Large intestine (tissue), 3 donors: ENCODE data around the gene GABRR1. TPM values are rescaled to one million over a fixed set of nuclear protein-coding genes. Genes with fewer than 3 reads are reported as not detected.

Experiments used
- DNase-seq, 2 donors: peaks; one replicate each; pipeline versions ENCODE4 v3.0.0 to v3.0.0-alpha.2; 2013
- H3K27ac ChIP-seq: one replicate; pipeline ENCODE4 v1.5.1; 2013; ENCODE audit warnings: low read length
- H3K27me3 ChIP-seq: 2 replicates; pipeline ENCODE4 v1.6.1; 2013; ENCODE audit warnings: low read length; ENCODE audit not compliant: control insufficient read depth, insufficient read depth
- H3K36me3 ChIP-seq: 2 replicates; pipeline ENCODE4 v1.6.1; 2013; ENCODE audit warnings: low read length; ENCODE audit not compliant: control insufficient read depth, insufficient read depth
- H3K4me1 ChIP-seq: one replicate; pipeline ENCODE4 v1.6.1; 2013; ENCODE audit warnings: low read length; ENCODE audit not compliant: control insufficient read depth, insufficient read depth
- H3K4me3 ChIP-seq: one replicate; pipeline ENCODE4 v1.5.1; 2013; ENCODE audit warnings: low read length
- H3K9me3 ChIP-seq: one replicate; pipeline ENCODE4 v1.6.1; 2013; ENCODE audit warnings: mild to moderate bottlenecking, low read depth, low read length, moderate library complexity; ENCODE audit not compliant: control insufficient read depth
- WGBS: methylation state at CpG from one replicate; pipeline ENCODE4 v1.1.5; 2013; ENCODE audit warnings: low lambda C conversion rate; ENCODE audit not compliant: insufficient coverage; 5-methylcytosine and 5-hydroxymethylcytosine counted together
- polyA plus RNA-seq: library from polyadenylated mRNA; unstranded; fragments of 120-200 nt; gene quantifications from one replicate; pipeline ENCODE4 v1.2.1, GENCODE V29; 2013

Gene GABRR1
- polyA plus RNA-seq, 1 donor: 0.06 TPM

DNA sequence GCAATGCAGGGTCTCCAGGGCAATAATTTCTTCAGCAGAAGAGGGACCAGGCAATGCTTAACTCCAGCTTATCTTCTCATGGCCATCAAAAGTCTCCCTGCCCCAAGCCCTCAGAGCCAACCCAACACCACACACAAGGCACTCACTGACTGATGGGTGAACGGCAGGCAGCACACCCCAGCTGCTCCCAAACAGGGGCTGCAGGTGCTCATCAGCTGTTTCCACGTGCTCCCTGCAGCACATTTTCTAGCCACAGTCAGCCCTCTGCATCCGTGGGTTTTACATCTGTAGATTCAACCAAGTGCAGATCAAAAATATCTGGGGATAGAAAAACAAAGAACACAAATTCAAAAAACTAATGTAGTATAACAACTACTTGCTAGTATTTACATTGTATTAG lies 4.0 kb upstream of the GABRR1 start:
- Histone ChIP-seq H3K27me3 (peaks cover 6% of the 10 kb centered on the region), H3K9me3 (no peaks in the 10 kb centered on the region), H3K27ac (no peak overlapping the region), H3K4me3 (no peak overlapping the region), H3K4me1 (no peaks in the 10 kb centered on the region), H3K36me3 (no peaks in the 10 kb centered on the region)
- no CpG with 5 or more reads among the region's 3 CpGs for WGBS
- no peak for DNase-seq

DNA sequence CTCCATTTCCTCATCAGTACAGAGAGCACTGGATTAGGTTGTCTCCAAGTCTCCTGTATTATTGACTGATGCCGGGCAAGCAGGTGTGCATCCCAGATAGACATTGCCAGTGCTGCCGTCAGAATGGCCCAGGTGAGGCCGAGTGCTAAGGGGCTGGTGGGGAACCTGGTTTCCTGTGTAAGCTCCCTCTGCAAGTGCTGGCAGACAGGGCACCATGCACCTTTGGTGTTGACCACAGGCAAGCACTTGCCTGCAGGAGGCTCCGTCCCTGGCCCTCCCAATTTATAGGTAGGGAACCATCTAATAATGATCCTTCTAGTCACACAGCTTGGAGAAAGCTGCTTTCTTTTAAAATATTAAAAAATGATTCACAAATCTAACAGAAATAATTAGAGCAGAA lies 747 bp downstream of the GABRR1 start:
- H3K9me3 ChIP-seq: no peaks in the 10 kb centered on the region

DNA sequence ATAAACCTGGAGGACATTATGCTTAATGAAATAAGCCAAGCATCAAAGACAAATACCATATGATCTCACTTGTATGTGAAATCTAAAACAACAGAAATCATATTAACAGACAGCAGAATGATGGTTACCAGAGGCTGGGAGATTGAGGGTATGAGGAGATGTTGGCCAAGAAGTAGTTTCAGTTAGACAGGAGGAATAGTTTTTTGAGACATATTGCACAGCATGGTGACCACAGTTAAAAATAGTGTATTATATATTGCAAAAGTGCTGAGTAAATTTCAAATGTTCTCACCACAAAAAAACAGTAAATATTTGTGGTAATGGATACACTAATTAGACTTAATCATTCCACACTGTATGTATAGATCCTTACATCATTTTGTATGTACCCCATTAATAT lies 1.8 kb downstream of the GABRR1 start:
- no peak overlapping the region for H3K4me3 ChIP-seq
- no peak for DNase-seq
- no peaks in the 10 kb centered on the region for H3K36me3 ChIP-seq
- H3K4me1 ChIP-seq: no peaks in the 10 kb centered on the region
- H3K27ac ChIP-seq: no peak overlapping the region
- H3K27me3 ChIP-seq: peaks cover 7% of the 10 kb centered on the region
- H3K9me3 ChIP-seq: no peaks in the 10 kb centered on the region

More for the DNA sequence above, 747 bp downstream of the GABRR1 start:
- no peak overlapping the region for H3K27ac ChIP-seq
- H3K27me3 ChIP-seq: peaks cover 11% of the 10 kb centered on the region
- DNase-seq: no peak
- no peaks in the 10 kb centered on the region for H3K36me3 ChIP-seq
- WGBS: no CpG with 5 or more reads among the region's 4 CpGs
- no peaks in the 10 kb centered on the region for H3K4me1 ChIP-seq
- no peak overlapping the region for H3K4me3 ChIP-seq

GRCh38 chr6:89214197-89214596 lies 3.0 kb downstream of the GABRR1 start:
- H3K4me3 ChIP-seq: no peak overlapping the region
- no peak for DNase-seq

DNA sequence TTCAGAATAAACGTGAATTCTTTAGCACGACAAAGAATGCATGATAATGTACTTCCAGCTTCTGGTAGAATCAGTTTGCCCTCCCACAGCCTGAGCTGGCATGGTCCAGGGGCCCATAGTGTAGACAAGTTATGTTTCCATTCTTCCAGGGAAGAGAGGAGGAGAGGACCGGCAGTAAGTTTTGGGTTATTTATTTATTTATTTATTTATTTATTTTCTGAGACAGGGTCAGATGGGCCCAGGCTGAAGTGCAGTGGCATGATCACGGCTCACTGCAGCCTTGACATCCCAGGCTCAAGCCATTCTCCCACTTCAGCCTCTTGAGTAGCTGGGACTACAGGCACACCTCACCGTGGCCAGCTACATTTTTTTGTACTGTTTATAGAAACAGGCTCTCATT lies 4.7 kb downstream of the GABRR1 start:
- H3K9me3 ChIP-seq: no peaks in the 10 kb centered on the region
- no peaks in the 10 kb centered on the region for H3K36me3 ChIP-seq
- no peak for DNase-seq
- no peak overlapping the region for H3K27ac ChIP-seq
- H3K4me1 ChIP-seq: no peaks in the 10 kb centered on the region
- no peak overlapping the region for H3K4me3 ChIP-seq
- WGBS: no CpG with 5 or more reads among the region's 5 CpGs
- H3K27me3 ChIP-seq: peaks cover 5% of the 10 kb centered on the region

More at GRCh38 chr6:89214197-89214596, 3.0 kb downstream of the GABRR1 start:
- Histone ChIP-seq H3K27ac (no peak overlapping the region), H3K27me3 (peaks cover 7% of the 10 kb centered on the region), H3K4me1 (no peaks in the 10 kb centered on the region), H3K9me3 (no peaks in the 10 kb centered on the region), H3K36me3 (no peaks in the 10 kb centered on the region)

DNA sequence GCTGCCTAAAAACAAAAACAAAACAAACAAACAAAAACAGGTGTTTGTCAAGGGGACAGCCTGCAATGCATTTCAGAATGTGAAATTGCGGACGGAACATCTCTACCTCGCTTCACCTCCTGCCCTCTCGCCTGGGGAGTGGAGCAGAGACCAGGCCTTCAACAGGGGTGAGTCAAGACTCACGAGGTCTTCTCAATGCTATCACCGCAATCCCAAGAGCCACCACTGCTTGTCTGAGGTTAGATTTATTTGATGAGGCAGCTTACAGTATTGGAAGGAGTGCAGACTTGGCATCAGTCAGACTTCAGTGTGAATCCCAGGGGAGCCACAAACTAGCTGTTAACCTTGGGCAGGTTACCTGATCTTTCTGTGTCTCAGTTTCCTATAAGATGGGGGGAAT lies 7.7 kb downstream of the GABRR1 start:
- no peak overlapping the region for H3K4me3 ChIP-seq
- no peaks in the 10 kb centered on the region for H3K9me3 ChIP-seq
- no peak for DNase-seq
- no peak overlapping the region for H3K27ac ChIP-seq
- no peaks in the 10 kb centered on the region for H3K4me1 ChIP-seq
- H3K27me3 ChIP-seq: peaks cover 2% of the 10 kb centered on the region
- WGBS: no CpG with 5 or more reads among the region's 6 CpGs
- H3K36me3 ChIP-seq: no peaks in the 10 kb centered on the region

GRCh38 chr6:89208551-89208950 lies 8.6 kb downstream of the GABRR1 start:
- Histone ChIP-seq H3K9me3 (no peaks in the 10 kb centered on the region), H3K36me3 (no peaks in the 10 kb centered on the region), H3K27me3 (peaks cover 2% of the 10 kb centered on the region), H3K4me3 (no peak overlapping the region), H3K4me1 (no peaks in the 10 kb centered on the region), H3K27ac (no peak overlapping the region)
- WGBS: no CpG with 5 or more reads among the region's 4 CpGs
- DNase-seq: peak in 1 of 2 donors; percentile 20

DNA sequence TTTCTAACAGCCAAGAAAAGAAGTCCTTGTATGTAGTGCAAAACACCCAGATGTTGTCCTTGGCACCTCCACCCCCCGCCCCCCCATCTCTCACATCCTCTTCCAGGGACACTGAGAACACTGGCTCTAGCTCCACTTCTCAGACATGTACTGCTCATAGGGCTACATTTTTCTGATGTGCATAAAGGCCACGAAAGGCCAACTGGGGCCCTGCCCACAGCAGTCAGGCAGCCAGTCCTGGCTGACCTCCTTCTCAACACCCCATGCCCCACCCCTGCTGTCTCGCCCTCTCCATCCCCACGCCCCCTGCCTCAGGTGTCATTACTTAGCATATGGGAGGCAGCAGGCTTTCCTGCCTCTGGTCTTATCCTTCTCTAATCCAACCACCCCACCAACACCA lies 11.3 kb downstream of the GABRR1 start:
- WGBS: no CpG with 5 or more reads among the region's 4 CpGs
- H3K27me3 ChIP-seq: no peaks in the 10 kb centered on the region
- H3K9me3 ChIP-seq: no peaks in the 10 kb centered on the region

GRCh38 chr6:89204096-89204495 lies 13.1 kb downstream of the GABRR1 start:
- DNase-seq: no peak
- Histone ChIP-seq H3K4me1 (no peaks in the 10 kb centered on the region), H3K27ac (no peak overlapping the region), H3K36me3 (no peaks in the 10 kb centered on the region), H3K27me3 (no peaks in the 10 kb centered on the region), H3K9me3 (no peaks in the 10 kb centered on the region), H3K4me3 (no peak overlapping the region)
- no CpG with 5 or more reads among the region's 11 CpGs for WGBS

More for the DNA sequence above, 11.3 kb downstream of the GABRR1 start:
- Histone ChIP-seq H3K4me1 (no peaks in the 10 kb centered on the region), H3K27ac (no peak overlapping the region), H3K36me3 (no peaks in the 10 kb centered on the region), H3K4me3 (no peak overlapping the region)
- DNase-seq: no peak

DNA sequence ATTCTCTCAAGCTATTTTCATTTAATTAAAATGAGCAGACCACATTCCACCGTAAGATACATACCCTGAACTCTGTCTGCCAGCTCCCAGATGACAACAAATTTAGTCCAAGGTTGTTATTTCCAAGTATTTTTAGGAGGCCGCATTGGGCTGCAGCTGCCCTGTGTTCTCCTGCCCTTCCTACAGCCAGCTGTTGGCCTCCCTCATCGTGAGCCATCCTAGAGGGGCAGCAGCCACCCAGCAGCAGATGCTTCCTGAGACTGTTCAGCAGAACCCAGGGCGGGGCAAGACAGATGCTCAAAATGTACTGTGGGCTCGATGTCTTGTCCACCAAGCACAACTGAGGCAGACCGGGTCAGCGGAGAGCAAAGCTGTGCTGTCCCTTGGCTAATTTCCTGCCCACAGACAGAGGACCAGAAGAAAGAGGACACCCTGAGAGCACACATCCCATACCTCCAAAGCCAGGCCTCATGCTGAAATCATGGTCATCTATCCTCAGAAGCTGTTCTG lies 16.4 kb downstream of the GABRR1 start:
- no peak overlapping the region for H3K27ac ChIP-seq
- no peak overlapping the region for H3K4me3 ChIP-seq
- no peaks in the 10 kb centered on the region for H3K27me3 ChIP-seq
- no peaks in the 10 kb centered on the region for H3K4me1 ChIP-seq
- no peaks in the 10 kb centered on the region for H3K9me3 ChIP-seq
- no peak for DNase-seq
- 100% methylated on average over 1 of the region's 7 CpGs for WGBS
- no peaks in the 10 kb centered on the region for H3K36me3 ChIP-seq

DNA sequence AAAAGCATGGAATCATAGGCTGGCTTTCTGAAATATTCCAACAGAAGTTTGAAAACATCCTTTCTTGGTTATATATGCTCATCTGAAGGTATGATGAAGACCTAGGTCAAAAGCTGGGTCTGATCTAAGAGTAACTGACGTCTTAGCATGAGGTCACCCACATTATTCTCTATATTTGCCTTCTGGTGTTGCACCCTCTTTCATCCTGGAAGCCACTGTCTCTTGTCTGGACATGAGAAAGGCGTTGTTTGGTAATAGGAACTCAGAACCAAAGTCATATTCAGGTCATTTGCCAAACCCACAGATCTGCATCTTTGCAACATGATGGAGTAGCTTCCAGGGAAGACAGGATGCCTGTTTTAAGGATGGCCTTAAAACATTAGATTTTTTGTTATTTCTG lies 17.6 kb downstream of the GABRR1 start:
- no peaks in the 10 kb centered on the region for H3K4me1 ChIP-seq
- no peaks in the 10 kb centered on the region for H3K27me3 ChIP-seq
- DNase-seq: no peak
- no peak overlapping the region for H3K4me3 ChIP-seq
- H3K36me3 ChIP-seq: no peaks in the 10 kb centered on the region
- 75% methylated on average over 1 of the region's 2 CpGs for WGBS
- H3K27ac ChIP-seq: no peak overlapping the region
- H3K9me3 ChIP-seq: peaks cover 4% of the 10 kb centered on the region
